Sigmoid colon (tissue), 7 donors: ENCODE data around the gene AP1G2. TPM values are rescaled to one million over a fixed set of nuclear protein-coding genes. Genes with fewer than 3 reads are reported as not detected.
"Not testable (repeated sequence)": the region's sequence is repeated elsewhere in the genome, so short reads cannot be mapped to it uniquely, and the experiment has no call there.

Experiments used
- DNase-seq: peaks from one replicate; pipeline ENCODE4 v3.0.0-alpha.2; 2019
- H3K27ac ChIP-seq, 4 donors: fragments of 200-600 bp; sonication (generic); one replicate each; pipeline ENCODE4 v1.5.1; 2016 to 2019; ENCODE audit warnings: mild to moderate bottlenecking in 1 of 4
- H3K27me3 ChIP-seq, 3 donors: fragments of 200-600 bp; sonication (generic); one replicate each; pipeline ENCODE4 v1.5.1; 2019; ENCODE audit warnings: mild to moderate bottlenecking in 1 of 3
- H3K36me3 ChIP-seq, 4 donors: fragments of 200-600 bp; sonication (generic); one replicate each; pipeline ENCODE4 v1.5.1; 2016 to 2019
- H3K4me1 ChIP-seq, 4 donors: fragments of 200-600 bp; sonication (generic); one replicate each; pipeline ENCODE4 v1.5.1; 2017 to 2019
- H3K4me3 ChIP-seq, 4 donors: fragments of 200-600 bp; sonication (generic); one replicate each; pipeline ENCODE4 v1.5.1; 2017 to 2019; ENCODE audit warnings: mild to moderate bottlenecking in 2 of 4, moderate library complexity in 1 of 4
- H3K9me3 ChIP-seq, 4 donors: fragments of 200-600 bp in 3 of 4; sonication (generic) in 3 of 4; one replicate each; pipeline versions ENCODE4 v1.5.1 to v1.6.1; 2013 to 2019
- CTCF ChIP-seq, 4 experiments: fragments of 450-650 bp in 3 of 4; fragments of 200-600 bp in 1 of 4; IDR thresholded peaks; one replicate each; pipeline ENCODE4 v1.5.1; 2016 to 2019; ENCODE audit warnings: antibody characterized with exemption in 4 of 4, mild to moderate bottlenecking in 3 of 4, moderate library complexity in 2 of 4
- EP300 ChIP-seq, 4 donors: sonication (generic); formaldehyde crosslinking; IDR thresholded peaks; one replicate each; pipeline ENCODE4 v1.6.1; 2017; ENCODE audit warnings: antibody characterized with exemption in 4 of 4
- POLR2A ChIP-seq, 2 donors: fragments of 450-650 bp; IDR thresholded peaks; one replicate each; pipeline ENCODE4 v1.6.1; 2016; ENCODE audit warnings: antibody characterized with exemption in 2 of 2, mild to moderate bottlenecking in 2 of 2, moderate library complexity in 2 of 2
- POLR2AphosphoS5 ChIP-seq, 4 donors: sonication (generic); formaldehyde crosslinking; IDR thresholded peaks; one replicate each; pipeline ENCODE4 v1.6.1; 2017; ENCODE audit warnings: antibody characterized with exemption in 4 of 4
- WGBS, 2 donors: extraction: QIAGEN DNeasy Blood & Tissue Kit; methylation state at CpG; one replicate each; pipeline ENCODE4 v1.1.7; 2013; 5-methylcytosine and 5-hydroxymethylcytosine counted together
- intact Hi-C: fragments of 100-400 bp; cut with DNase I; formaldehyde crosslinking; loops from one replicate; pipeline ENCODE4 v1.15.1; 2023
- polyA plus RNA-seq, 3 donors: library from polyadenylated mRNA; stranded (reverse); fragments of 200-250 nt; gene quantifications; one replicate each; pipeline ENCODE4 v1.2.3, GENCODE V29; 2013
- total RNA-seq, 4 donors: library from RNA; depleted of rRNA; stranded (reverse); fragments of >200 nt; gene quantifications; one replicate each; pipeline ENCODE4 v1.1.0, GENCODE V29; 2016
- donor health status: healthy with polysubstance abuse.
- donor health status: Bipolar disorder and iron deficiency.
- donor health status: healthy.

AP1G2 gene
- total and polyA plus RNA-seq, 7 donors = 16.4 to 124 (median 33.0) TPM

- Histone ChIP-seq H3K9me3 (no peaks in the 10 kb centered on the region), H3K4me3 (no peak overlapping the region), H3K27me3 (no peaks in the 10 kb centered on the region), H3K4me1 (peaks cover 0 to 10% (median 5%) of the 10 kb centered on the region in 4 donors), H3K27ac (no peak overlapping the region), H3K36me3 (peaks cover 0 to 6% (median 0%) of the 10 kb centered on the region in 4 donors)
- intact Hi-C loops = no loop called here
- WGBS, 2 donors = 88 to 96% methylated on average over 4 of the region's 4 CpGs
- TF ChIP-seq POLR2AphosphoS5 (IDR thresholded peaks at IDR 0.05) (no peak), CTCF (IDR thresholded peaks at IDR 0.05) (no peak), POLR2A (IDR thresholded peaks at IDR 0.05) (no peak)
- no peak for DNase-seq
Measured at GRCh38 chr14:23540141-23540469, 27.5 kb downstream of the AP1G2 start.

GRCh38 chr14:23539248-23540140, 28.1 kb downstream of the AP1G2 start:
- H3K27me3 ChIP-seq = no peaks in the 10 kb centered on the region
- H3K4me3 ChIP-seq = no peak overlapping the region
- DNase-seq = no peak
- H3K4me1 ChIP-seq = peaks cover 0 to 10% (median 5%) of the 10 kb centered on the region in 4 donors
- intact Hi-C loops = no loop called here
- H3K27ac ChIP-seq = no peak overlapping the region
- peaks cover 0 to 9% (median 0%) of the 10 kb centered on the region in 4 donors for H3K36me3 ChIP-seq
- TF ChIP-seq POLR2AphosphoS5 (IDR thresholded peaks at IDR 0.05) (no peak), EP300 (IDR thresholded peaks at IDR 0.05) (no peak), CTCF (IDR thresholded peaks at IDR 0.05) (peak; percentile 51 to 77 (median 59))
- 43 to 48% methylated on average over 10 of the region's 10 CpGs for WGBS, 2 donors
- H3K9me3 ChIP-seq = no peaks in the 10 kb centered on the region

GRCh38 chr14:23538785-23539184, 28.8 kb downstream of the AP1G2 start:
- Histone ChIP-seq H3K36me3 (peaks cover 0 to 11% (median 0%) of the 10 kb centered on the region in 4 donors), H3K27ac (no peak overlapping the region), H3K9me3 (no peaks in the 10 kb centered on the region), H3K4me3 (no peak overlapping the region), H3K27me3 (no peaks in the 10 kb centered on the region), H3K4me1 (peaks cover 0 to 10% (median 5%) of the 10 kb centered on the region in 4 donors)
- no peak for DNase-seq
- TF ChIP-seq POLR2A (IDR thresholded peaks at IDR 0.05) = no peak
- 67 to 68% methylated on average over 7 of the region's 7 CpGs for WGBS, 2 donors
- intact Hi-C loops = no loop called here

GRCh38 chr14:23538050-23538718, 29.4 kb downstream of the AP1G2 start:
- H3K36me3 ChIP-seq = peaks cover 0 to 17% (median 0%) of the 10 kb centered on the region in 4 donors
- no peak for DNase-seq
- 79 to 86% methylated on average over 10 of the region's 10 CpGs for WGBS, 2 donors
- H3K4me3 ChIP-seq = no peak overlapping the region
- H3K4me1 ChIP-seq = peaks cover 0 to 10% (median 5%) of the 10 kb centered on the region in 4 donors
- intact Hi-C loops = no loop called here
- H3K27me3 ChIP-seq = no peaks in the 10 kb centered on the region
- no peak for TF ChIP-seq CTCF (IDR thresholded peaks at IDR 0.05)
- TF ChIP-seq EP300 (IDR thresholded peaks at IDR 0.05) = no peak
- TF ChIP-seq POLR2A (IDR thresholded peaks at IDR 0.05) = no peak
- TF ChIP-seq POLR2AphosphoS5 (IDR thresholded peaks at IDR 0.05) = no peak
- H3K9me3 ChIP-seq = no peaks in the 10 kb centered on the region
- H3K27ac ChIP-seq = no peak overlapping the region

- intact Hi-C loops = no loop called here
- Histone ChIP-seq H3K27me3 (no peaks in the 10 kb centered on the region), H3K36me3 (peaks cover 0 to 13% (median 0%) of the 10 kb centered on the region in 4 donors), H3K4me1 (peaks cover 0 to 10% (median 5%) of the 10 kb centered on the region in 4 donors), H3K9me3 (no peaks in the 10 kb centered on the region), H3K4me3 (no peak overlapping the region), H3K27ac (no peak overlapping the region)
- WGBS, 2 donors = 54 to 78% methylated on average over 13 of the region's 13 CpGs
- TF ChIP-seq CTCF (IDR thresholded peaks at IDR 0.05) = no peak
- no peak for DNase-seq
Measured at GRCh38 chr14:23537351-23538049, 30.1 kb downstream of the AP1G2 start.

GRCh38 chr14:23536906-23537305, 30.7 kb downstream of the AP1G2 start:
- H3K4me3 ChIP-seq, H3K27ac ChIP-seq, H3K9me3 ChIP-seq, H3K27me3 ChIP-seq, intact Hi-C loops, DNase-seq: not testable (repeated sequence)
- Histone ChIP-seq H3K4me1 (peaks cover 0 to 10% (median 5%) of the 10 kb centered on the region in 4 donors), H3K36me3 (peaks cover 0 to 13% (median 0%) of the 10 kb centered on the region in 4 donors)
- 89 to 93% methylated on average over 6 of the region's 6 CpGs for WGBS, 2 donors
